Smooth muscle cell (in vitro differentiated cells): ENCODE results near the gene TMEM273. TPM values are rescaled to one million over a fixed set of nuclear protein-coding genes. Genes with fewer than 3 reads are reported as not detected.

Experiments
- DNase-seq: peaks from one replicate; lab custom pipeline; 2025; ENCODE audit not compliant: unreplicated experiment; lab: John Stamatoyannopoulos, UW
- H2AFZ ChIP-seq: fragments of 200-600 bp; sonication (generic); 2 replicates; pipeline ENCODE4 v1.6.0; 2016; ENCODE audit warnings: antibody characterized with exemption, low read depth, mild to moderate bottlenecking
- H3F3A ChIP-seq: fragments of 200-600 bp; sonication (generic); 2 replicates; pipeline ENCODE4 v1.6.0; 2017; ENCODE audit warnings: antibody characterized with exemption, low read depth
- H3K27ac ChIP-seq: fragments of 200-600 bp; sonication (generic); 2 replicates; pipeline ENCODE4 v1.5.1; 2016; ENCODE audit warnings: low read depth, mild to moderate bottlenecking
- H3K27me3 ChIP-seq: fragments of 200-600 bp; sonication (generic); 2 replicates; pipeline ENCODE4 v1.6.1; 2016; ENCODE audit warnings: low read depth, mild to moderate bottlenecking
- H3K36me3 ChIP-seq: fragments of 200-600 bp; sonication (generic); 2 replicates; pipeline ENCODE4 v1.5.1; 2016; ENCODE audit warnings: low read depth
- H3K4me1 ChIP-seq: fragments of 200-600 bp; sonication (generic); 2 replicates; pipeline ENCODE4 v1.5.1; 2016; ENCODE audit warnings: low read depth
- H3K4me2 ChIP-seq: fragments of 200-600 bp; sonication (generic); 2 replicates; pipeline ENCODE4 v1.6.0; 2016; ENCODE audit warnings: mild to moderate bottlenecking
- H3K4me3 ChIP-seq: fragments of 200-600 bp; sonication (generic); 2 replicates; pipeline ENCODE4 v1.5.1; 2016; ENCODE audit warnings: mild to moderate bottlenecking
- H3K79me2 ChIP-seq: fragments of 200-600 bp; sonication (generic); 2 replicates; pipeline ENCODE4 v1.6.0; 2016; ENCODE audit warnings: low read depth, mild to moderate bottlenecking
- H3K9ac ChIP-seq: fragments of 200-600 bp; sonication (generic); 2 replicates; pipeline ENCODE4 v1.6.0; 2016; ENCODE audit warnings: low read depth
- H3K9me3 ChIP-seq: fragments of 200-600 bp; sonication (generic); replicated peaks from 2 replicates; pipeline ENCODE4 v1.5.1; 2016; ENCODE audit warnings: low read depth
- H4K20me1 ChIP-seq: fragments of 200-600 bp; sonication (generic); 2 replicates; pipeline ENCODE4 v1.6.0; 2016; ENCODE audit warnings: low read depth
- CTCF ChIP-seq: fragments of 200-600 bp; sonication (generic); IDR thresholded peaks from 2 replicates; pipeline ENCODE4 v1.5.1; 2017; ENCODE audit warnings: borderline replicate concordance, mild to moderate bottlenecking, antibody characterized with exemption; ENCODE audit not compliant: insufficient read depth, poor library complexity, severe bottlenecking
- WGBS: methylation state at CpG from one replicate; pipeline ENCODE4 v1.1.7; 2016; ENCODE audit warnings: low lambda C conversion rate; 5-methylcytosine and 5-hydroxymethylcytosine counted together
- polyA plus RNA-seq: library from polyadenylated mRNA; unstranded; fragments of >200 nt; fragmentation: Nextera tagmentation; extraction: Ambion mirVana; gene quantifications from 2 replicates; pipeline ENCODE4 v1.2.1, GENCODE V29; 2016
- total RNA-seq: library from RNA; depleted of rRNA; stranded (reverse); fragments of >200 nt; gene quantifications from 2 replicates; pipeline ENCODE4 v1.2.3, GENCODE V29; 2014

TMEM273 gene
- total and polyA plus RNA-seq, 2 experiments from 2014 or later, result 0.09 TPM; not detected in 1

GRCh38 chr10:49114718-49115014, 73.5 kb downstream of the TMEM273 start:
- peak overlapping the region; percentile 64 for H3K4me3 ChIP-seq
- H3K27me3 ChIP-seq, result no peaks in the 10 kb centered on the region
- no peaks in the 10 kb centered on the region for H3K79me2 ChIP-seq
- no peak for DNase-seq
- H3K27ac ChIP-seq, result peak overlapping the region; percentile 49
- no peak for TF ChIP-seq CTCF
- H3K36me3 ChIP-seq, result no peaks in the 10 kb centered on the region
- H3K9ac ChIP-seq, result peak overlapping the region; percentile 79
- H3K4me1 ChIP-seq, result peaks cover 15% of the 10 kb centered on the region
- H3K9me3 ChIP-seq, result no peaks in the 10 kb centered on the region
- WGBS, result 51% methylated on average over 9 of the region's 9 CpGs
- H4K20me1 ChIP-seq, result no peaks in the 10 kb centered on the region
- H2AFZ ChIP-seq, result peak overlapping the region; percentile 67
- peak overlapping the region; percentile 88 for H3K4me2 ChIP-seq
- no peaks in the 10 kb centered on the region for H3F3A ChIP-seq

DNA sequence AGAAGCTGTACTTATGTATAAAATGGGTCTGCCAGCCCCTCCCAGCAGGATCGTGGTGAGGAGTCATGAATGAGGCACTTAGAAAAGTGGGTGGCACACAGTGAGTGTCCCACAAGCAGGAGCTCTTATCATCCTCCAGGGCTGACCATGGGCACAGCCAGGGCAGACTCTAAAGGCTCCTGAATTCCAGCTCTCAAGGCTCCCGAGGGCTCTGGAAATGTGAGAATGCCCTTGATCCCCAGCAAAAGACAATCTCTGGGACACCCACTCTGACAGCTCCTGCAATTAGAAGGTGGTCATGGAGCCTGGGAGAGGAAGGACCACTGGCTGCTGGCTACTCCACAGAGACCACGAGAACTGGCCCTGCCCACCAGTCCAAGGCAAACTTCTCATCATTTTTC, 74.5 kb downstream of the TMEM273 start:
- Histone ChIP-seq H3K4me1 (peaks cover 15% of the 10 kb centered on the region), H3K36me3 (no peaks in the 10 kb centered on the region), H3K4me3 (no peak overlapping the region), H3K27me3 (no peaks in the 10 kb centered on the region), H3F3A (no peaks in the 10 kb centered on the region), H3K27ac (no peak overlapping the region), H3K9me3 (no peaks in the 10 kb centered on the region), H3K4me2 (peak overlapping the region; percentile 88), H3K9ac (peak overlapping the region; percentile 79), H3K79me2 (no peaks in the 10 kb centered on the region), H2AFZ (no peak overlapping the region), H4K20me1 (no peaks in the 10 kb centered on the region)
- no peak for TF ChIP-seq CTCF
- DNase-seq, result no peak
- WGBS, result 68% methylated on average over 3 of the region's 3 CpGs

DNA sequence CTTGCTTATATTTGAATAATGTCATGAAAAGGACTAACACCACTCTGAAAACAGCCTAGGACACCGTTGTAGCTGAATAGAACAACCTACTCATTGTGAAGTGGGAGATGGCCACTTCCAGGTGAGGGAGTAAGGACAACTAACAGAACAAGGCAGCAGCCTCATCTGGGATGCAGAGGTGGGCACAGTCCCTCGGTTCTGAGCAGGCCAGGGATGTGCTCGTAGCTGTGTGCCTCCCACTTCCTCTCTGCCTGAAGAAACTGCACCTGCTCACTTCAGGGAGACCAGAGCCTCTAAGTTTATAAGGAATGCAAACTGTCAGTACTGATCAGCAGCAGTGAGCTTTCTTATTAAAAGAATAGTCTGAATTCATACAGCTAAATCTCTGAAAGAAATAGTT, 75.3 kb downstream of the TMEM273 start:
- no peak overlapping the region for H3K27ac ChIP-seq
- H2AFZ ChIP-seq, result no peak overlapping the region
- H3K4me3 ChIP-seq, result no peak overlapping the region
- H3K36me3 ChIP-seq, result no peaks in the 10 kb centered on the region
- TF ChIP-seq CTCF, result no peak
- H3K79me2 ChIP-seq, result no peaks in the 10 kb centered on the region
- H3K9me3 ChIP-seq, result no peaks in the 10 kb centered on the region
- DNase-seq, result no peak
- no peak overlapping the region for H3K9ac ChIP-seq
- H3K27me3 ChIP-seq, result no peaks in the 10 kb centered on the region
- WGBS, result 75% methylated on average over 3 of the region's 3 CpGs
- peaks cover 8% of the 10 kb centered on the region for H3K4me1 ChIP-seq
- H4K20me1 ChIP-seq, result no peaks in the 10 kb centered on the region
- H3F3A ChIP-seq, result no peaks in the 10 kb centered on the region
- H3K4me2 ChIP-seq, result no peak overlapping the region

DNA sequence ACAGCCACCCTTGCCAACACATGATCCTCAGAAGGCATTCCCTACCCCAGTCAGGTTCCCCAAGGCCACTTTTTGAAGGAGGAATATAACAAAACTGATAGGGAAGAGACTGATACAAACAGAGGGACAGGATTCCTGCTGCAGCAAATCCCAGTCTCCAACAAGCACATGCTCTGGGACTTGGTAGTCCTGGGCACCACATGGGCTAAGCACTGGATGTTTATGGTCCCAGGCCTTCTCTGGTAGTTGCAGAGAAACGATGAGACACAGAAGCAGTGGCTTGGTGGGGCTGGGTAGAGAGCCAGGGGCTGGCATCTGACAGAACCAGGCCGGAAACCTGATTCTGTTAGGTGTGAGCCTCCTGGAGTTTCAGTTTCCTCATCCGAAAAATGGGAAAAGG, 76.1 kb downstream of the TMEM273 start:
- TF ChIP-seq CTCF, result no peak
- no peak for DNase-seq
- Histone ChIP-seq H2AFZ (no peak overlapping the region), H3K36me3 (no peaks in the 10 kb centered on the region), H3F3A (no peaks in the 10 kb centered on the region), H3K27me3 (no peaks in the 10 kb centered on the region), H3K9ac (no peak overlapping the region), H3K79me2 (no peaks in the 10 kb centered on the region), H3K4me3 (no peak overlapping the region), H3K4me2 (no peak overlapping the region), H3K9me3 (no peaks in the 10 kb centered on the region), H3K27ac (no peak overlapping the region), H4K20me1 (no peaks in the 10 kb centered on the region), H3K4me1 (peaks cover 5% of the 10 kb centered on the region)
- WGBS, result 89% methylated on average over 3 of the region's 3 CpGs
